Stomach (tissue), 9 donors: ENCODE data around the gene CNGA4. TPM values are rescaled to one million over a fixed set of nuclear protein-coding genes. Genes with fewer than 3 reads are reported as not detected.

Experiments
- DNase-seq, 2 donors: peaks; one replicate each; pipeline versions ENCODE4 v3.0.0 to v3.0.0-alpha.2; 2013 to 2019
- H3K27ac ChIP-seq, 5 donors: fragments of 200-600 bp in 4 of 5; sonication (generic) in 4 of 5; one replicate each; pipeline ENCODE4 v1.5.1; 2013 to 2019; ENCODE audit warnings: mild to moderate bottlenecking in 1 of 5, moderate library complexity in 1 of 5
- H3K27me3 ChIP-seq, 3 donors: fragments of 200-600 bp; sonication (generic); one replicate each; pipeline ENCODE4 v1.5.1; 2017 to 2019; ENCODE audit warnings: mixed run types in 1 of 3
- H3K36me3 ChIP-seq, 4 donors: fragments of 200-600 bp; sonication (generic); 1 replicate in 3 of 4; 2 replicates in 1 of 4; pipeline ENCODE4 v1.5.1; 2016 to 2019
- H3K4me1 ChIP-seq, 4 donors: fragments of 200-600 bp; sonication (generic); one replicate each; pipeline ENCODE4 v1.5.1; 2016 to 2019
- H3K4me3 ChIP-seq, 4 donors: fragments of 200-600 bp; sonication (generic) in 3 of 4; one replicate each; pipeline ENCODE4 v1.5.1; 2016 to 2019; ENCODE audit warnings: mild to moderate bottlenecking in 1 of 4
- H3K9me3 ChIP-seq, 4 donors: fragments of 200-600 bp; sonication (generic); one replicate each; pipeline ENCODE4 v1.5.1; 2016 to 2019
- CTCF ChIP-seq, 7 experiments: fragments of 450-650 bp in 4 of 7; fragments of 200-600 bp in 3 of 7; sonication (generic) in 3 of 7; IDR thresholded peaks; one replicate each; pipeline ENCODE4 v1.5.1; 2016 to 2019; ENCODE audit warnings: antibody characterized with exemption in 7 of 7, control low read depth in 2 of 7, mild to moderate bottlenecking in 1 of 7
- EP300 ChIP-seq: sonication (generic); formaldehyde crosslinking; IDR thresholded peaks from one replicate; pipeline ENCODE4 v1.6.1; 2017; ENCODE audit warnings: antibody characterized with exemption
- POLR2A ChIP-seq, 4 donors: fragments of 450-650 bp; IDR thresholded peaks; one replicate each; pipeline ENCODE4 v1.6.1; 2016; ENCODE audit warnings: antibody characterized with exemption in 4 of 4, control low read depth in 2 of 4, mild to moderate bottlenecking in 1 of 4, moderate library complexity in 1 of 4
- POLR2AphosphoS5 ChIP-seq, 3 donors: sonication (generic); formaldehyde crosslinking; IDR thresholded peaks; one replicate each; pipeline ENCODE4 v1.6.1; 2016; ENCODE audit warnings: antibody characterized with exemption in 3 of 3
- WGBS, 5 donors: extraction: QIAGEN DNeasy Blood & Tissue Kit in 3 of 5; methylation state at CpG; one replicate each; pipeline versions ENCODE4 v1.1.5 to v1.1.7; 2013 to 2018; 5-methylcytosine and 5-hydroxymethylcytosine counted together
- intact Hi-C: fragments of 100-400 bp; cut with DNase I; formaldehyde crosslinking; loops from one replicate; pipeline ENCODE4 v1.15.1; 2023; ENCODE audit warnings: low total_unique reads
- polyA plus RNA-seq, 3 donors: library from polyadenylated mRNA; stranded (reverse); fragments of 200-250 nt; gene quantifications; one replicate each; pipeline ENCODE4 v1.2.3, GENCODE V29; 2013
- total RNA-seq, 5 donors: library from RNA; depleted of rRNA; stranded (reverse); fragments of >200 nt; gene quantifications; one replicate each; pipeline versions ENCODE4 v1.1.0 to v1.2.3, GENCODE V29; 2014 to 2016
- donor health status: healthy with polysubstance abuse.
- donor health status: Bipolar disorder and iron deficiency.
- donor health status: healthy.

Gene CNGA4
- total and polyA plus RNA-seq, 8 donors: 0.08 TPM; not detected in 7

- no peaks in the 10 kb centered on the region for H3K9me3 ChIP-seq
- no peak overlapping the region for H3K27ac ChIP-seq
- no peaks in the 10 kb centered on the region for H3K27me3 ChIP-seq
- intact Hi-C loops: no loop called here
- WGBS, 5 donors: 88 to 90% (median 89%) methylated on average over 5 of the region's 5 CpGs
- H3K4me1 ChIP-seq: peaks cover 13 to 20% (median 17%) of the 10 kb centered on the region in 4 donors
- no peak for TF ChIP-seq POLR2AphosphoS5 (IDR thresholded peaks at IDR 0.05)
- no peak for TF ChIP-seq POLR2A (IDR thresholded peaks at IDR 0.05)
- no peak for TF ChIP-seq EP300
- no peak for TF ChIP-seq CTCF (IDR thresholded peaks at IDR 0.05)
- DNase-seq: no peak
- H3K36me3 ChIP-seq: no peaks in the 10 kb centered on the region
- no peak overlapping the region for H3K4me3 ChIP-seq
These were observed 1.1 kb upstream of the CNGA4 start for GRCh38 chr11:6237761-6238302.

- Histone ChIP-seq H3K36me3 (no peaks in the 10 kb centered on the region), H3K9me3 (no peaks in the 10 kb centered on the region), H3K27ac (no peak overlapping the region), H3K4me3 (no peak overlapping the region), H3K27me3 (no peaks in the 10 kb centered on the region), H3K4me1 (peaks cover 0 to 8% (median 3%) of the 10 kb centered on the region in 4 donors)
- WGBS, 5 donors: 95 to 98% (median 97%) methylated on average over 28 of the region's 28 CpGs
- TF ChIP-seq POLR2A (IDR thresholded peaks at IDR 0.05): no peak
- TF ChIP-seq EP300: no peak
- TF ChIP-seq POLR2AphosphoS5 (IDR thresholded peaks at IDR 0.05): no peak
- no peak for TF ChIP-seq CTCF (IDR thresholded peaks at IDR 0.05)
- intact Hi-C loops: no loop called here
- no peak for DNase-seq
These were observed 1.2 kb downstream of the CNGA4 start for GRCh38 chr11:6240139-6240538.

- intact Hi-C loops: no loop called here
- Histone ChIP-seq H3K36me3 (no peaks in the 10 kb centered on the region), H3K27me3 (no peaks in the 10 kb centered on the region), H3K4me1 (peaks cover 0 to 2% (median under 1%) of the 10 kb centered on the region in 4 donors), H3K27ac (no peak overlapping the region), H3K4me3 (no peak overlapping the region), H3K9me3 (no peaks in the 10 kb centered on the region)
- TF ChIP-seq POLR2A (IDR thresholded peaks at IDR 0.05): no peak
- TF ChIP-seq EP300: no peak
- no peak for TF ChIP-seq POLR2AphosphoS5 (IDR thresholded peaks at IDR 0.05)
- TF ChIP-seq CTCF (IDR thresholded peaks at IDR 0.05): no peak
- DNase-seq: no peak
- 61 to 79% (median 77%) methylated on average over 1 of the region's 1 CpG for WGBS, 5 donors
These were observed 1.9 kb downstream of the CNGA4 start for GRCh38 chr11:6240781-6241180.

- no peaks in the 10 kb centered on the region for H3K9me3 ChIP-seq
- no peak overlapping the region for H3K4me3 ChIP-seq
- intact Hi-C loops: no loop called here
- H3K27me3 ChIP-seq: no peaks in the 10 kb centered on the region
- no peak overlapping the region for H3K27ac ChIP-seq
- H3K36me3 ChIP-seq: no peaks in the 10 kb centered on the region
- no peaks in the 10 kb centered on the region for H3K4me1 ChIP-seq
- DNase-seq: no peak
- WGBS, 5 donors: 87 to 96% (median 94%) methylated on average over 7 of the region's 7 CpGs
- no peak for TF ChIP-seq POLR2AphosphoS5 (IDR thresholded peaks at IDR 0.05)
- TF ChIP-seq EP300: no peak
- TF ChIP-seq POLR2A (IDR thresholded peaks at IDR 0.05): no peak
- no peak for TF ChIP-seq CTCF (IDR thresholded peaks at IDR 0.05)
These were observed 2.4 kb downstream of the CNGA4 start for GRCh38 chr11:6241316-6241715.
